NT2/D1 (cell line): ENCODE results near the gene NAV2.
A peak's percentile ranks its signal among the peaks of the same experiment; 100 is the strongest.
"Not testable (repeated sequence)": the region's sequence is repeated elsewhere in the genome, so short reads cannot be mapped to it uniquely, and the experiment has no call there.

ENCODE experiments used
- DNase-seq: peaks from one replicate; pipeline ENCODE4 v3.0.0-alpha.2; 2011; ENCODE audit warnings: low read depth, low spot score
- H3K27me3 ChIP-seq: 2 replicates; pipeline ENCODE4 v1.6.0; 2011; ENCODE audit warnings: mild to moderate bottlenecking; ENCODE audit not compliant: insufficient read length, insufficient read depth
- H3K36me3 ChIP-seq: 2 replicates; pipeline ENCODE4 v1.6.1; 2011; ENCODE audit warnings: mild to moderate bottlenecking, low read length, mixed read lengths; ENCODE audit not compliant: insufficient read depth, insufficient read length
- H3K4me1 ChIP-seq: 2 replicates; pipeline ENCODE4 v1.5.1; 2011; ENCODE audit not compliant: insufficient read depth, insufficient read length
- H3K4me3 ChIP-seq: 2 replicates; pipeline ENCODE4 v1.5.1; 2011; ENCODE audit warnings: low read depth; ENCODE audit not compliant: insufficient read length
- H3K9ac ChIP-seq: 2 replicates; pipeline ENCODE4 v1.6.0; 2011; ENCODE audit warnings: low read depth; ENCODE audit not compliant: insufficient read length
- H3K9me3 ChIP-seq: 2 replicates; pipeline ENCODE4 v1.5.1; 2011; ENCODE audit warnings: mild to moderate bottlenecking, low read length; ENCODE audit not compliant: insufficient read depth
- SUZ12 ChIP-seq: IDR thresholded peaks from 2 replicates; pipeline ENCODE4 v1.6.1; 2011; ENCODE audit not compliant: insufficient read length, insufficient read depth; ENCODE audit errors: extremely low read depth
- YY1 ChIP-seq: IDR thresholded peaks from 2 replicates; pipeline ENCODE4 v1.6.1; 2011; ENCODE audit not compliant: insufficient read length, insufficient read depth
- ZNF274 ChIP-seq: IDR thresholded peaks from 2 replicates; pipeline ENCODE4 v1.6.1; 2011; ENCODE audit warnings: mild to moderate bottlenecking, low read depth, low read length

Gene NAV2

DNA sequence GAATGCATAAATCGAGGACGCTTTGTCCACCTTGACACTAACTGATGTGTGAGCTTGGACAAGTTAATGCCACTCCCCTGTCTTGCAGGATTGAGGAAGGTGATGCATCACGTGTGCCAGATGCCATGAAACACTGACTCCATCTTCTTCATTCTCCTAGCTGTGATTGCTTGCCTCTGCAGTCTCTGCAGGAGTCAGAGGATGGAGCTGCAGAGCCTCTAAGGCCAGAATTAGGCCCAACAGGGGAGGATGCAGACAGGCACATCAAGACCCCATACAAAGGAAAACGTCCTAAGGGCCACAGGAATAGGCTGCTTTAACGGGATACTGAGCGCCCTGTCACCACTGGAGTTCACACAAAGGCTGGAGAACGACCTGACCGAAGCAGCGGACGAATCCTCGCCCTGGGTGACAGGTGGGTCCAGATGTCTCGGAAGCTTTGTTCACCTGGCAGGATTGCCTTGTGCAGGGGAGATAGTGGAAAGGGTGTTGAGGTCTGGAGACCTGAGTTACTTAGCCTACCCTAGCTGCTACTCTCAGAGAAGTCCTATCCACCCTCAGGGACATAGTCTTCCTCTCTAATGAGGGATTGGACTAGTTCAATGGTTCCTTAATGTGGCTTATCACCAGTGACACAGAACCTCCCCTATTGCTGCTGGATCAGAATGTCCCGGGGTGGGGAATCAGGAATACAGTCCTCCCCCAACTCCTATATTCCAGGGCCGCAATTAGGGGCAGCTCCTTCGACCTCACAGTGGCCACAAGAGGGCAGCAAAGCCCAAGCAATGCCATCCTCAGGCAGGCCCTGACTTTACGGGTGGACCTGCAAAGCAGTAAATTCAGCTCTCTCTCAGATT lies 415.3 kb downstream of the NAV2 start:
- no peak overlapping the region for H3K4me3 ChIP-seq
- no peak overlapping the region for H3K9ac ChIP-seq
- peak; percentile 64 for DNase-seq
- no peaks in the 10 kb centered on the region for H3K36me3 ChIP-seq
- H3K4me1 ChIP-seq, result peaks cover 5% of the 10 kb centered on the region
- TF ChIP-seq SUZ12, result no peak
- no peak for TF ChIP-seq ZNF274
- no peak for TF ChIP-seq YY1
- H3K9me3 ChIP-seq, result no peaks in the 10 kb centered on the region
- no peaks in the 10 kb centered on the region for H3K27me3 ChIP-seq

DNA sequence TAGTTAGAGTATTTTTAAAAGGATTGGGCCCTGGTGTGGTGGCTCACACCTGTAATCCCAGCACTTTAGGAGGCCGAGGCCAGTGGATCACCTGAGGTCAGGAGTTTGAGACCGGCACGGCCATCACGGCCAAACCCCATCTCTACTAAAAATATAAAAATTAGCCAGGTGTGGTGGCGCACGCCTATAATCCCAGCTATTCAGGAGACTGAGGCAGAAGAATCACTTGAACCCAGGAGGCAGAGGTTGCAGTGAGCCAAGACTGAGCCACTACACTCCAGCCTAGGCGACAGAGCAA lies 415.8 kb downstream of the NAV2 start:
- not testable (repeated sequence) for H3K27me3 ChIP-seq, H3K4me1 ChIP-seq, H3K36me3 ChIP-seq, H3K9ac ChIP-seq, H3K9me3 ChIP-seq, H3K4me3 ChIP-seq, DNase-seq

DNA sequence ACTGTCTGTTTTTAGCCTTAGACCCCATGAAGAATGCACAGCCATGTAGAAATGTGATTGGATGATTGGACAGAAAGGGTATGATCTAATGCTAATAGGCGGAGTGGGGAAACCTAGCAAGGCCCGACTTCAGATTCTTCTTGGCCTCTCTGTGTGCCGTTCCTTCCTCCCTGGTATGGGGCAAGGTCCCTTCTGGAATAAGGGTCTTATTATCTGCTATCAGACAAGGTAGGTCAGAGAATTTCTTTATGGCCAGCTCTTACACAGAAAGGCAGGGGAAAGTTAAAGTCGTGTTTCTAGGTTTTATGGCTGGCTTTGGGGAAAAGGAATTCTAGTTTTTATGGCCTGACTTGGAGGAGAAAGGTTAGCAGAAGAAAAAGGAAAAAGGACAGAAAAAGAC lies 417.0 kb downstream of the NAV2 start:
- Histone ChIP-seq H3K9me3 (no peaks in the 10 kb centered on the region), H3K4me3 (no peak overlapping the region), H3K9ac (no peak overlapping the region), H3K36me3 (no peaks in the 10 kb centered on the region), H3K4me1 (peaks cover 5% of the 10 kb centered on the region), H3K27me3 (no peaks in the 10 kb centered on the region)
- no peak for DNase-seq
- TF ChIP-seq ZNF274 (no peak), SUZ12 (no peak)

DNA sequence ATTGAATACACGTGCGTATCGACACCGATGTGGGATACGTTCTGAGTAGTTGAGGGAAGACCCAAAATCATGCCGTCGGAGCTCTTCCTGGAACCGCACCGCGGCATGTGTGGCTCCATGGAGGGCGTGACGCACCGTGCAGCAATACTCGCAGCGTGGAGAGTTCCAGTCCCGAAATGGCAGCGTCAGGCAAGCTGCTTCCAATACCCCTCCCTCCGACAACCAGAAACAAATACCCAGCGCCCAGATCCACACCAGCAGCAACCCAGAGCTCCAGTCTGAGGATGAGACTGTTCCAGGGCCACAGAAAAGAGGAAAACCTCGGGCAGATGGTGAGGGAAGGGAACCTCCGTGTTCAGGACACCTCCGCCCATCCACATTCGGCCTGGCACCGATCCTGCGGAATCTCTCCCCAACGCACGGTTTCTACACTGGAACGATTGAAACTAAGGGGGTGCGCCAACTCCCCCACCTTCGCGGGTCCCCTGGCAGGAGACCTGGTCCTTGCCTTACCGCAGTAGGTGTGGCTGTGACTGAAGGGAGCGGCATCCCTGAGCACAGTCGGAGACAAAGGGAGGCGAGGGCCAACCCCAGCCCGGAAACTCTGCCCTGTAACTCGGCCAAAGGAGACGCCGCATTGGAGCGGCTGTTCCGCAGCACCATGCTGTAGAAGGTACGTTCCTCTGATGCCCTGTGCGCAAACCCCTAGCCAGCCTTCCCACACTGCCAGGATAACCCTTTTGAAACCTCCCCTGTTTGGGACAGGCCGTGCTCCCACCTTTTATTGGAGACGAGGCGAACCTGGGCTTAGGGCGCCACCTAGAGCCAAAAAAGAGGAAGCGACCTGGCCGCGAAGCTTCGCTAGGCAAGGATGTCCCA lies 419.4 kb downstream of the NAV2 start:
- no peak overlapping the region for H3K4me3 ChIP-seq
- no peaks in the 10 kb centered on the region for H3K36me3 ChIP-seq
- no peak for DNase-seq
- H3K27me3 ChIP-seq, result no peaks in the 10 kb centered on the region
- peak overlapping the region; percentile 21 for H3K9ac ChIP-seq
- no peaks in the 10 kb centered on the region for H3K9me3 ChIP-seq
- TF ChIP-seq ZNF274, result no peak
- H3K4me1 ChIP-seq, result peaks cover 2% of the 10 kb centered on the region

DNA sequence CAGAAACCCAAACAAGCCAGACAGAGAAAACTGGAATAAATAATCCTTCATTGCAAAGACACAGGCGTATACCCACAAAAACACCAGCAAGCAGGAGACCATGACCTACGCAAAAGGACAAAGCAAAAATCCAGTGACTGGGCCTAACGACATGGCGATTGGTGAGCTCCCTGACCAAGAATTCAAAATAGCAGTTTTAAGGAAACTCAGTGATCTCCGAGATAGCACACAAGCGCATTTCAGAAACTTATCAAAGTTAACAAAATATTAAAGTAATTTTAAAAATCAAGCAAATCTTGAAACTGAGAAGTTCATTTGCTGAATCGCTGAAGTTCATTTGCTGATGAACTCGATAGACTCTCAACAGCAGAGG lies 420.0 kb downstream of the NAV2 start:
- H3K9ac ChIP-seq, result no peak overlapping the region
- no peaks in the 10 kb centered on the region for H3K9me3 ChIP-seq
- no peaks in the 10 kb centered on the region for H3K36me3 ChIP-seq
- TF ChIP-seq YY1, result no peak
- no peak for DNase-seq
- peaks cover 2% of the 10 kb centered on the region for H3K4me1 ChIP-seq
- no peak overlapping the region for H3K4me3 ChIP-seq
- no peaks in the 10 kb centered on the region for H3K27me3 ChIP-seq

DNA sequence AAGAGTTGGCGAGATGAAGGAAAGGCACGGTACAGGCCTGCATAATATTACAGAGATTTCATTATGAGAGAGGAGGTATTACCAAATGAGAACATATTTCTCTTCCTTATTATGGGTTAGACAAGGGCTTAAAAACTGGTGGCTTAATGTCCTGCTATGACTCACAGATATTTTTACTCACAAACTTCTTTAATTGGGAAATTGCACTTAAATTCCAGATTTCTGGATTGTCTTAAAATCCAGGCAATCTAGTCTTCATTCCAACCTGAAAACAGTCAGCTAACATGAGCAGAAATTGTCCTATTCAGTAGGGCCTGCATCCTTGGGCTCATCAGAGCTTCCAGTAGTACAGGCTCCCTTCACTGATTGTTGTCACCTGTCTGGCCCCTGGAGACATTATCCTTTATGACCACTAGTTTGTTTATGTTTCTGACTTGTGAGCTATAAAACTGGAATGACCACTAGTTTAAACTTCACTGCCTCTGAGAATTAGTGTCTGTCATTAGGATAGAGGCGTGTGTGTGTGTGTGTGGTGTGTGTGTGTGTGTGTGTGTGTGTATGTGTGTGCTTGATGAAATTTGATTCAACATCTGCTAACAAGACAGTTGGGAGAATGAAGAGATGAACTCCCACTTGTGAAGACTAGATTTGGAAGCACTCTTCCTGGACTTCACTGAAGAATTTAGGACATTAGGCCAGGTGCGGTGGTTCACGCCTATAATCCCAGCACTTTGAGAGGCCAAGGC lies 422.5 kb downstream of the NAV2 start:
- H3K4me1 ChIP-seq, result peaks cover 2% of the 10 kb centered on the region
- no peaks in the 10 kb centered on the region for H3K36me3 ChIP-seq
- no peak for DNase-seq
- TF ChIP-seq YY1, result no peak
- TF ChIP-seq SUZ12, result no peak
- no peak for TF ChIP-seq ZNF274
- no peaks in the 10 kb centered on the region for H3K27me3 ChIP-seq
- H3K9ac ChIP-seq, result no peak overlapping the region
- H3K9me3 ChIP-seq, result no peaks in the 10 kb centered on the region
- H3K4me3 ChIP-seq, result no peak overlapping the region

DNA sequence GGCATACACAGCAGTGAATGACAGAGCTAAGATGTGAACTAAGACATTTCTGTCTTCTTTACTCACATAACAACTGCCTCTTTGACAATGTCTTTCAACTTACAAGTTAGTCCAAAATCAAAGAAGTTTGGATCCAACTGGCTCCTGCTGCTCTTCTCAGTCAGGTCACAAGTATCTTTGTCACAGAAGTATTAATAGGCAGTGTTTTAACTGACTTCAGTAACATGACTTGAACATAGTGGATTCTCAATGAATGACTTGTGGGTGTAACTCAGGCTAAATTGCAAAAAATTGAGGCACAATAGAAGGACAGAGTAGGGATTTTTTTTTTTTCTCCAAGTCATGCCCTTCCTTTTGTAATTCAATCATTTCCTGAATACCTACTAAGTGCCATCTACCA lies 425.0 kb downstream of the NAV2 start:
- no peak for DNase-seq
- Histone ChIP-seq H3K4me3 (no peak overlapping the region), H3K4me1 (no peaks in the 10 kb centered on the region), H3K36me3 (no peaks in the 10 kb centered on the region), H3K9ac (no peak overlapping the region), H3K27me3 (no peaks in the 10 kb centered on the region), H3K9me3 (no peaks in the 10 kb centered on the region)
- TF ChIP-seq ZNF274, result no peak
- no peak for TF ChIP-seq SUZ12
- TF ChIP-seq YY1, result no peak
